H1 (cell line): Measurements from ENCODE around the gene RFC3. TPM values are rescaled to one million over a fixed set of nuclear protein-coding genes. Genes with fewer than 3 reads are reported as not detected.

Source experiments
- CTCF ChIA-PET: fragments of 300-600 bp; sonication (Branson Sonifier 250); formaldehyde crosslinking; loops from one replicate; lab custom pipeline; 2021; ENCODE audit not compliant: partially characterized antibody; lab: Charles Lee
- POLR2A ChIA-PET: fragments of 300-600 bp; sonication (Branson Sonifier 250); formaldehyde crosslinking; loops from one replicate; lab custom pipeline; 2021; ENCODE audit warnings: inconsistent platforms; ENCODE audit not compliant: partially characterized antibody; lab: Charles Lee
- DNase-seq, 2 experiments: peaks; one replicate each; pipeline versions ENCODE4 v3.0.0 to v3.0.0-alpha.2; 2010 to 2022; ENCODE audit warnings: low spot score in 2 of 2, low read depth in 1 of 2, mixed read lengths in 1 of 2
- FAIRE-seq: peaks from 2 replicates; lab custom pipeline; 2011; peaks lifted over from hg19 to GRCh38; lab: Jason Lieb, UNC
- H2AFZ ChIP-seq: 2 replicates; pipeline ENCODE4 v1.8.1; 2012; ENCODE audit warnings: low read length, inconsistent platforms
- H2AK5ac ChIP-seq: 2 replicates; pipeline ENCODE4 v1.6.1; 2013; ENCODE audit warnings: low read depth, low read length
- H2BK120ac ChIP-seq: replicated peaks from 2 replicates; pipeline ENCODE3; 2013; ENCODE audit warnings: low read depth, low read length, inconsistent platforms
- H2BK12ac ChIP-seq: 2 replicates; pipeline ENCODE4 v1.6.1; 2013; ENCODE audit warnings: low read depth, low read length
- H2BK15ac ChIP-seq: 2 replicates; pipeline ENCODE4 v1.6.1; 2013; ENCODE audit warnings: low read length
- H2BK20ac ChIP-seq: 2 replicates; pipeline ENCODE4 v1.6.1; 2013; ENCODE audit warnings: low read length
- H2BK5ac ChIP-seq: 2 replicates; pipeline ENCODE4 v1.6.1; 2013; ENCODE audit warnings: low read depth, low read length
- H3K14ac ChIP-seq: 2 replicates; pipeline ENCODE4 v1.6.1; 2013; ENCODE audit warnings: inconsistent platforms; ENCODE audit not compliant: insufficient read length
- H3K18ac ChIP-seq: 2 replicates; pipeline ENCODE4 v1.6.1; 2013; ENCODE audit warnings: low read length; ENCODE audit errors: extremely low read depth
- H3K23ac ChIP-seq: 2 replicates; pipeline ENCODE4 v1.6.1; 2013; ENCODE audit warnings: inconsistent platforms; ENCODE audit not compliant: insufficient read length
- H3K23me2 ChIP-seq: 2 replicates; pipeline ENCODE4 v1.6.1; 2013; ENCODE audit warnings: low read depth, low read length
- H3K27ac ChIP-seq: 2 replicates; pipeline ENCODE4 v1.6.1; 2011; ENCODE audit warnings: low read depth, low read length, inconsistent platforms
- H3K27me3 ChIP-seq, 4 experiments: replicated peaks in 1 of 4; 1 replicate in 1 of 4; 2 replicates in 3 of 4; pipeline versions ENCODE4 v1.6.1 to v1.8.1; 2011 to 2013; ENCODE audit warnings: low read length in 3 of 4, mild to moderate bottlenecking in 3 of 4, inconsistent platforms in 2 of 4, mixed read lengths in 2 of 4, moderate library complexity in 1 of 4; ENCODE audit not compliant: control insufficient read depth in 3 of 4, insufficient read depth in 3 of 4; ENCODE audit errors: extremely low read depth in 1 of 4
- H3K36me3 ChIP-seq, 4 experiments: 2 replicates each; pipeline versions ENCODE4 v1.6.1 to v1.8.1; 2011 to 2013; ENCODE audit warnings: mild to moderate bottlenecking in 4 of 4, low read length in 3 of 4, moderate library complexity in 2 of 4, control low read depth in 1 of 4, inconsistent platforms in 1 of 4; ENCODE audit not compliant: insufficient read depth in 4 of 4, control insufficient read depth in 2 of 4
- H3K4ac ChIP-seq: replicated peaks from 2 replicates; pipeline ENCODE3; 2013; ENCODE audit warnings: low read length, low read depth, mixed read lengths, inconsistent platforms; ENCODE audit not compliant: insufficient read length
- H3K4me1 ChIP-seq, 4 experiments: replicated peaks in 1 of 4; 1 replicate in 1 of 4; 2 replicates in 3 of 4; pipeline versions ENCODE4 v1.6.1 to v1.8.1; 2011 to 2013; ENCODE audit warnings: low read length in 3 of 4, inconsistent platforms in 2 of 4, mixed read lengths in 1 of 4; ENCODE audit not compliant: insufficient read depth in 4 of 4, control insufficient read depth in 3 of 4
- H3K4me2 ChIP-seq, 2 experiments: 2 replicates each; pipeline versions ENCODE4 v1.6.1 to v1.8.1; 2011 to 2013; ENCODE audit warnings: low read depth in 2 of 2, low read length in 2 of 2, control low read depth in 1 of 2, inconsistent platforms in 1 of 2, mild to moderate bottlenecking in 1 of 2; ENCODE audit not compliant: insufficient read depth in 1 of 2
- H3K4me3 ChIP-seq, 4 experiments: fragments of 200-600, 300-600 bp in 1 of 4; sonication (generic), shearing (Covaris generic), sonication (Bioruptor Twin) in 1 of 4; 2 replicates each; pipeline versions ENCODE4 v1.5.1 to v1.8.1; 2011 to 2016; ENCODE audit warnings: low read length in 4 of 4, low read depth in 3 of 4, control low read depth in 2 of 4, inconsistent platforms in 2 of 4, mild to moderate bottlenecking in 2 of 4, mixed read lengths in 1 of 4, moderate library complexity in 1 of 4; ENCODE audit not compliant: insufficient read depth in 2 of 4; ENCODE audit errors: extremely low read depth in 1 of 4
- H3K56ac ChIP-seq: replicated peaks from 2 replicates; pipeline ENCODE3; 2013; ENCODE audit warnings: low read depth, mild to moderate bottlenecking, mixed read lengths, low read length, inconsistent platforms; ENCODE audit not compliant: insufficient read length
- H3K79me1 ChIP-seq: 2 replicates; pipeline ENCODE4 v1.6.1; 2013; ENCODE audit warnings: low read depth, low read length, control low read depth
- H3K79me2 ChIP-seq, 2 experiments: 2 replicates each; pipeline versions ENCODE4 v1.6.1 to v1.8.1; 2012 to 2013; ENCODE audit warnings: low read length in 2 of 2, mild to moderate bottlenecking in 2 of 2, inconsistent platforms in 1 of 2; ENCODE audit not compliant: insufficient read depth in 2 of 2, control insufficient read depth in 1 of 2
- H3K9ac ChIP-seq, 4 experiments: replicated peaks in 1 of 4; 1 replicate in 1 of 4; 2 replicates in 3 of 4; pipeline versions ENCODE4 v1.6.1 to v1.8.1; 2011 to 2013; ENCODE audit warnings: low read depth in 3 of 4, low read length in 3 of 4, control low read depth in 2 of 4, mild to moderate bottlenecking in 2 of 4, moderate library complexity in 2 of 4, inconsistent platforms in 1 of 4; ENCODE audit errors: extremely low read depth in 1 of 4
- H3K9me3 ChIP-seq, 2 experiments: 2 replicates each; pipeline versions ENCODE4 v1.6.1 to v1.8.1; 2012 to 2013; ENCODE audit warnings: mild to moderate bottlenecking in 2 of 2, moderate library complexity in 2 of 2, control low read depth in 1 of 2, inconsistent platforms in 1 of 2, low read depth in 1 of 2, low read length in 1 of 2, mixed read lengths in 1 of 2; ENCODE audit not compliant: insufficient read depth in 2 of 2
- H4K20me1 ChIP-seq, 2 experiments: replicated peaks in 1 of 2; 2 replicates each; pipeline versions ENCODE3 to v1.8.1; 2011 to 2013; ENCODE audit warnings: inconsistent platforms in 2 of 2, low read length in 2 of 2, mild to moderate bottlenecking in 1 of 2; ENCODE audit not compliant: insufficient read depth in 2 of 2, control insufficient read depth in 1 of 2
- H4K5ac ChIP-seq: 2 replicates; pipeline ENCODE4 v1.6.1; 2013; ENCODE audit warnings: low read length, low read depth, mixed read lengths, inconsistent platforms; ENCODE audit not compliant: insufficient read length
- H4K8ac ChIP-seq: 2 replicates; pipeline ENCODE4 v1.8.0; 2013; ENCODE audit warnings: mild to moderate bottlenecking, moderate library complexity, low read length, inconsistent platforms; ENCODE audit not compliant: insufficient read depth; ENCODE audit errors: extremely low read depth
- H4K91ac ChIP-seq: replicated peaks from 2 replicates; pipeline ENCODE3; 2013; ENCODE audit warnings: low read length, mixed read lengths, inconsistent platforms; ENCODE audit not compliant: insufficient read length
- ATF3 ChIP-seq: IDR thresholded peaks from 2 replicates; pipeline ENCODE4 v1.6.1; 2011; ENCODE audit warnings: low read depth, mild to moderate bottlenecking, low read length; ENCODE audit not compliant: insufficient read depth
- CBX8 ChIP-seq: fragments of 300-800, 300-1000 bp; sonication (generic); IDR thresholded peaks from 2 replicates; pipeline ENCODE4 v1.7.1; 2016; ENCODE audit warnings: low read depth, low read length, borderline replicate concordance
- EP300 ChIP-seq, 2 experiments: IDR thresholded peaks; 1 replicate in 1 of 2; 2 replicates in 1 of 2; pipeline ENCODE4 v1.6.1; 2011 to 2012; ENCODE audit warnings: low read depth in 2 of 2, low read length in 2 of 2, mild to moderate bottlenecking in 2 of 2, borderline replicate concordance in 1 of 2, inconsistent platforms in 1 of 2, moderate library complexity in 1 of 2
- EZH2 ChIP-seq: fragments of 200-600 bp; sonication (generic); IDR thresholded peaks from 2 replicates; pipeline ENCODE4 v1.7.1; 2012; ENCODE audit warnings: low read depth, mild to moderate bottlenecking, moderate library complexity, low read length, inconsistent platforms; ENCODE audit not compliant: severe bottlenecking
- FOSL1 ChIP-seq: IDR thresholded peaks from 2 replicates; pipeline ENCODE4 v1.6.1; 2011; ENCODE audit warnings: mild to moderate bottlenecking, low read depth, low read length, moderate library complexity; ENCODE audit not compliant: insufficient read depth
- KDM5A ChIP-seq: fragments of 200-600 bp; IDR thresholded peaks from 2 replicates; pipeline ENCODE4 v1.7.1; 2012; ENCODE audit warnings: mild to moderate bottlenecking, low read length, inconsistent platforms, mixed read lengths
- NRF1 ChIP-seq: IDR thresholded peaks from 2 replicates; pipeline ENCODE4 v1.6.1; 2011; ENCODE audit warnings: mild to moderate bottlenecking, low read depth, low read length, improper control_type of control experiment
- POLR2AphosphoS5 ChIP-seq: IDR thresholded peaks from 2 replicates; pipeline ENCODE4 v1.6.1; 2011; ENCODE audit warnings: low read depth, low read length
- POU5F1 ChIP-seq: IDR thresholded peaks from 2 replicates; pipeline ENCODE4 v1.6.1; 2011; ENCODE audit warnings: low read depth, mild to moderate bottlenecking, low read length, moderate library complexity
- SRF ChIP-seq: IDR thresholded peaks from 2 replicates; pipeline ENCODE4 v1.6.1; 2011; ENCODE audit warnings: mild to moderate bottlenecking, low read depth, low read length, moderate library complexity
- TAF1 ChIP-seq: IDR thresholded peaks from 2 replicates; pipeline ENCODE4 v1.6.1; 2011; ENCODE audit warnings: mild to moderate bottlenecking, low read depth, low read length
- TBP ChIP-seq: IDR thresholded peaks from 2 replicates; pipeline ENCODE4 v1.6.1; 2011; ENCODE audit warnings: low read depth, low read length, improper control_type of control experiment
- YY1 ChIP-seq: IDR thresholded peaks from 2 replicates; pipeline ENCODE4 v1.6.1; 2011; ENCODE audit warnings: low read depth, mild to moderate bottlenecking, low read length
- WGBS, 2 experiments: shearing (Covaris generic) in 1 of 2; methylation state at CpG; one replicate each; pipeline versions ENCODE4 v1.1.6 to v1.1.7; 2013 to 2015; ENCODE audit warnings: low lambda C conversion rate in 2 of 2, mixed read lengths in 2 of 2, inconsistent platforms in 1 of 2, low coverage in 1 of 2, missing lambda C conversion rate in 1 of 2; ENCODE audit not compliant: insufficient replicate concordance in 2 of 2, insufficient coverage in 1 of 2, insufficient read length in 1 of 2; ENCODE audit errors: extremely low coverage in 1 of 2, missing lambda C conversion rate in 1 of 2; 5-methylcytosine and 5-hydroxymethylcytosine counted together
- polyA plus RNA-seq, 7 experiments: library from polyadenylated mRNA; depleted of rRNA in 3 of 7; stranded (reverse) in 5 of 7; unstranded in 2 of 7; fragments of >200 nt in 5 of 7; fragments of 200-250 nt in 2 of 7; gene quantifications; 1 replicate in 5 of 7; 2 replicates in 1 of 7; 4 replicates in 1 of 7; pipeline versions ENCODE4 v1.2.1 to v1.2.3, GENCODE V29; 2011 to 2013; ENCODE audit warnings: missing spikeins in 2 of 7, mixed read lengths in 2 of 7
- total RNA-seq: library from RNA; stranded (reverse); fragmentation: NEBNext Ultra II Directional; extraction: Animal tissue kit (Norgen Biotek cat#: 25700); gene quantifications from 2 replicates; pipeline ENCODE4 v1.2.1, GENCODE V29; 2021

RFC3 gene
- total and polyA plus RNA-seq, 2 of the 8 experiments (the other 6 are each of a cell fraction or from before 2014, with no cell fraction given): 26.4 to 45.6 TPM

GRCh38 chr13:33863188-33863789 lies 45.3 kb downstream of the RFC3 start:
- ChIA-PET CTCF (no interaction called here), POLR2A (no interaction called here)
- FAIRE-seq: no peak
- no peak overlapping the region for H3K14ac ChIP-seq
- no peaks in the 10 kb centered on the region for H3K9me3 ChIP-seq
- H4K91ac ChIP-seq: no peak overlapping the region
- H2BK5ac ChIP-seq: no peak overlapping the region
- no peak overlapping the region for H3K27ac ChIP-seq
- no peak overlapping the region for H3K18ac ChIP-seq
- no peak overlapping the region for H4K5ac ChIP-seq
- no peak overlapping the region for H2BK15ac ChIP-seq
- H3K36me3 ChIP-seq: peaks cover 0 to 3% (median 0%) of the 10 kb centered on the region in 4 experiments; a peak in 2 of 8 replicates
- 67% methylated on average over 3 of the region's 3 CpGs; no CpG with 5 or more reads in 1 of the 2 experiments for WGBS, 2 experiments
- H3K4me3 ChIP-seq: no peak overlapping the region
- H3K4me1 ChIP-seq: no peaks in the 10 kb centered on the region
- H3K23ac ChIP-seq: no peak overlapping the region
- H3K56ac ChIP-seq: no peak overlapping the region
- H3K4me2 ChIP-seq: no peak overlapping the region
- H3K4ac ChIP-seq: no peak overlapping the region
- no peaks in the 10 kb centered on the region; the same call in 1 of the 2 replicates for H3K79me1 ChIP-seq
- H3K9ac ChIP-seq: no peak overlapping the region
- no peaks in the 10 kb centered on the region for H4K20me1 ChIP-seq
- no peak overlapping the region for H4K8ac ChIP-seq
- H2AK5ac ChIP-seq: no peak overlapping the region
- no peak for TF ChIP-seq FOSL1
- TF ChIP-seq SRF: no peak
- no peak for TF ChIP-seq YY1
- no peak for TF ChIP-seq KDM5A
- no peak for TF ChIP-seq NRF1
- no peak for TF ChIP-seq EP300 (IDR thresholded peaks at IDR 0.05; ENCODE audit: borderline replicate concordance in 1 of 2, low read depth in 2 of 2, low read length in 2 of 2)
- no peak for TF ChIP-seq TBP
- no peak for TF ChIP-seq POU5F1
- TF ChIP-seq POLR2AphosphoS5: no peak
- no peak for TF ChIP-seq ATF3
- no peak for TF ChIP-seq CBX8
- TF ChIP-seq EZH2: no peak
- TF ChIP-seq TAF1: no peak
- DNase-seq: no peak
- no peak overlapping the region for H2AFZ ChIP-seq
- no peaks in the 10 kb centered on the region for H3K23me2 ChIP-seq
- H2BK120ac ChIP-seq: no peak overlapping the region
- H3K79me2 ChIP-seq: no peaks in the 10 kb centered on the region
- H3K27me3 ChIP-seq: no peaks in the 10 kb centered on the region
- no peak overlapping the region for H2BK12ac ChIP-seq
- no peak overlapping the region for H2BK20ac ChIP-seq
